ENCODE results near the gene PDE4D. TPM values are rescaled to one million over a fixed set of nuclear protein-coding genes. Genes with fewer than 3 reads are reported as not detected.

PDE4D gene
- total and polyA plus RNA-seq, 12 donors = 1.2 to 18.9 (median 2.1) TPM

DNA sequence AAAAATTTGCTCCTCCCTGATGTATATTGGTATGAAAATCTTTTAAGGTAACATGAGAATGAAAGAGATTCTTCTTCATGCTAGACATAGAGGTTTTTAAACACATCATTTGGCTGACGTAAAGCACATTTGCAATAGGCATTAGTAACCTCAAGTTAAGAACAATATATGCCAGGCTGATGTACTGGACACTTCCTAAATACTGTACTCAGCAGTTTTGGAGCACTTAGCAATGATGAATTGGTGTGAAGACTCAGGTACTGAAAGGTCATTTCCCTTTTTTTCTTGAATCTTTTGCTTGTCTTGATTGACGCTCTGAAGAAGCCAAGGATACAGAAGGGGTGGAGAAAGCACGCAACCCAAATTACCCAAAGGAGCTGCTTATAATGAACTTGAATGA lies 322.5 kb downstream of the PDE4D start:
- Histone ChIP-seq H3K27me3 (no peaks in the 10 kb centered on the region), H3K27ac (no peak overlapping the region), H3K4me3 (no peak overlapping the region), H3K9me3 (replicated peaks in 1 of 3) (no peaks in the 10 kb centered on the region), H3K4me1 (replicated peaks in 1 of 2) (no peaks in the 10 kb centered on the region), H3K36me3 (replicated peaks in 1 of 2) (no peaks in the 10 kb centered on the region)
- DNase-seq = no peak
- intact Hi-C loops (cut with DNase I) = no loop called here
- TF ChIP-seq, protein P1, sequence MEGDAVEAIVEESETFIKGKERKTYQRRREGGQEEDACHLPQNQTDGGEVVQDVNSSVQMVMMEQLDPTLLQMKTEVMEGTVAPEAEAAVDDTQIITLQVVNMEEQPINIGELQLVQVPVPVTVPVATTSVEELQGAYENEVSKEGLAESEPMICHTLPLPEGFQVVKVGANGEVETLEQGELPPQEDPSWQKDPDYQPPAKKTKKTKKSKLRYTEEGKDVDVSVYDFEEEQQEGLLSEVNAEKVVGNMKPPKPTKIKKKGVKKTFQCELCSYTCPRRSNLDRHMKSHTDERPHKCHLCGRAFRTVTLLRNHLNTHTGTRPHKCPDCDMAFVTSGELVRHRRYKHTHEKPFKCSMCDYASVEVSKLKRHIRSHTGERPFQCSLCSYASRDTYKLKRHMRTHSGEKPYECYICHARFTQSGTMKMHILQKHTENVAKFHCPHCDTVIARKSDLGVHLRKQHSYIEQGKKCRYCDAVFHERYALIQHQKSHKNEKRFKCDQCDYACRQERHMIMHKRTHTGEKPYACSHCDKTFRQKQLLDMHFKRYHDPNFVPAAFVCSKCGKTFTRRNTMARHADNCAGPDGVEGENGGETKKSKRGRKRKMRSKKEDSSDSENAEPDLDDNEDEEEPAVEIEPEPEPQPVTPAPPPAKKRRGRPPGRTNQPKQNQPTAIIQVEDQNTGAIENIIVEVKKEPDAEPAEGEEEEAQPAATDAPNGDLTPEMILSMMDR (IDR thresholded peaks at IDR 0.05) = no peak
- WGBS, 4 donors = 71 to 89% (median 78%) methylated on average over 3 of the region's 3 CpGs

DNA sequence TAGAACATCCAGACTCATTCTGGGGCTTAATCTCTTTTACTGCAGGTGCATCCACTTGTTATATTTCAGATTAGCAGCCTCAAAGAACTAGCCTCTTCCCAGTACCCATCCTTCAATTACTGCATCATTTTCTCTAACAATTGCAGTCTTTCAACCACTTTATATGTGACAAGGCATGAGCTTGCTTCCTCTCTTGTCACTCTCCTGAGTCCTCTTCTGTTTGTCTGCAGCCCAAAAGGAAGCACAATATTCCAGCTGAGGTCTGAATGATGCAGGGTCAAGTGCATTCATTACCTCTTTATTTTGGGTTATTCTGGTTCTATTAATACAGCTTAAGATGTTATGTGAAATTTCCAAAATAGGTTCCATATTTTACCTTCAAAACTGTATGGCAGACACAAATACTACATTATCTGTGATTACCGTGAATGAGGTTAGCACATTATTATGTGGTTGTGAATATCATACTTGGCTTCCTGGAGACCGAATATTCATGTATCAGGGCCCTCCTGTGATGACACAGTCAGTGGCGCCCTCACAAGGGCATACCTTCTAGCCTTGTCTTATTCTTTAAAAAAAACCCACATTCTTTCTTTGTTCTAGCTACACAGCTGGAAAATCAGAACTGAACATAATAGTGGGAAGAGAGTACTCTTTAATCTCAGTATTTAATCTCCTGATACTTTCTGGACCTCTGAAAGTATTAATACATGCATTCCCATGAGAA lies 323.8 kb downstream of the PDE4D start:
- Histone ChIP-seq H3K9me3 (replicated peaks in 1 of 3) (no peaks in the 10 kb centered on the region), H3K27ac (no peak overlapping the region), H3K36me3 (replicated peaks in 1 of 2) (no peaks in the 10 kb centered on the region), H3K4me1 (replicated peaks in 1 of 2) (no peaks in the 10 kb centered on the region), H3K4me3 (no peak overlapping the region), H3K27me3 (no peaks in the 10 kb centered on the region)
- TF ChIP-seq, protein P1 (IDR thresholded peaks at IDR 0.05) = no peak
- no peak for TF ChIP-seq POLR2A (IDR thresholded peaks at IDR 0.05)
- intact Hi-C loops (cut with DNase I) = no loop called here
- WGBS, 4 donors = 37 to 47% (median 43%) methylated on average over 3 of the region's 3 CpGs
- no peak for DNase-seq

DNA sequence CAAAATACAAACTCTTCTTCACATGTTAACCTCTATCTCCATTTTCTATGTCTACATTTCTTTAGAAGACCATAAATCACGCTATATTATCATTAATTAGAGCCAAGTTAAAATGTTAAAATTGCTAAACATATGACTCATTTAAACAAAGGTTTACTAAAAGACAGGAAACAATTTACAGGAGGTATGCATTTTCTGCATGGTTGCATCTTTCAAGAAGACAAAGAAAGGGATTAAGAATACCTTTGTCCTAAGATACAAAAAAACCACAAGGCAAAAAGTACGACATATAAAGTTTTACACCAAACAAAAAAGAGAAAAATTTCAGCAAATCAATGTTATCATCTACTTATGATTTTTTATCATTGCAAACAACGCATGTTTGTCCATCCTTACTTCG lies 324.4 kb downstream of the PDE4D start:
- WGBS, 4 donors = 69 to 77% (median 77%) methylated on average over 4 of the region's 4 CpGs
- intact Hi-C loops (cut with DNase I) = no loop called here

DNA sequence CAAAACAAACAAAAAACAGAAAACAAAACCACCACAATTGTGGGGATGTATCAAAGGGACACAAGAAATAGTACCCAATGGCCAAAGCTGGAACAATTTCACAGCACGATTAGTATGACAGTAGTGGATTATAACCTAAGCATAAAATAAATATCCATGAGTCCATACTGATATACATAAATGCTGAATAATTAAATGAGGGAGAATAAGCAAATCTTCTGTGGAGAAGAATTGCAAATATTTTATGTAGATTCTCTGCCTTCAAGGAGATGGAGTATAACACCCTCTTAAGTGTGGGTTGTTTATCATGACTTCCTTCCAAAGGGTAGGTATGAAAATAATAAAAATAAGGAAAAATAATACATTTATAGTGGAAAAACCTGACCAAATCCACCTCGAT lies 325.4 kb downstream of the PDE4D start:
- Histone ChIP-seq H3K27me3 (no peaks in the 10 kb centered on the region), H3K4me1 (replicated peaks in 1 of 2) (no peaks in the 10 kb centered on the region), H3K4me3 (no peak overlapping the region), H3K36me3 (replicated peaks in 1 of 2) (no peaks in the 10 kb centered on the region), H3K27ac (no peak overlapping the region), H3K9me3 (replicated peaks in 1 of 3) (no peaks in the 10 kb centered on the region)
- WGBS, 4 donors = 59 to 79% (median 71%) methylated on average over 2 of the region's 2 CpGs
- intact Hi-C loops (cut with DNase I) = no loop called here
- no peak for TF ChIP-seq POLR2A (IDR thresholded peaks at IDR 0.05)
- TF ChIP-seq, protein P1 (IDR thresholded peaks at IDR 0.05) = no peak
- DNase-seq = no peak

More for the DNA sequence above, 324.4 kb downstream of the PDE4D start:
- H3K4me1 ChIP-seq (replicated peaks in 1 of 2) = no peaks in the 10 kb centered on the region
- no peak for TF ChIP-seq POLR2A (IDR thresholded peaks at IDR 0.05)
- TF ChIP-seq, protein P1 (IDR thresholded peaks at IDR 0.05) = no peak
- H3K9me3 ChIP-seq (replicated peaks in 1 of 3) = no peaks in the 10 kb centered on the region
- no peaks in the 10 kb centered on the region for H3K27me3 ChIP-seq
- H3K36me3 ChIP-seq (replicated peaks in 1 of 2) = no peaks in the 10 kb centered on the region
- no peak overlapping the region for H3K27ac ChIP-seq
- no peak overlapping the region for H3K4me3 ChIP-seq
- no peak for DNase-seq
